Neutrophil (primary cell): Measurements from ENCODE around the gene CXXC5.
A peak's percentile ranks its signal among the peaks of the same experiment; 100 is the strongest.
"Not testable (repeated sequence)": the region's sequence is repeated elsewhere in the genome, so short reads cannot be mapped to it uniquely, and the experiment has no call there.

Source experiments
- H3K27ac ChIP-seq: fragments of 200-600 bp; sonication (generic); 2 replicates; pipeline ENCODE4 v1.5.1; 2016; ENCODE audit warnings: mild to moderate bottlenecking, moderate library complexity
- H3K27me3 ChIP-seq: fragments of 200-600 bp; sonication (generic); 2 replicates; pipeline ENCODE4 v1.6.0; 2016; ENCODE audit warnings: mild to moderate bottlenecking
- H3K36me3 ChIP-seq: fragments of 200-600 bp; sonication (generic); 2 replicates; pipeline ENCODE4 v1.5.1; 2017
- H3K4me1 ChIP-seq, 2 experiments: fragments of 200-600 bp in 1 of 2; sonication (generic) in 1 of 2; 1 replicate in 1 of 2; 2 replicates in 1 of 2; pipeline versions ENCODE4 v1.5.1 to v1.6.1; 2013 to 2016; ENCODE audit warnings: low read depth in 1 of 2, low read length in 1 of 2, mild to moderate bottlenecking in 1 of 2, moderate library complexity in 1 of 2; ENCODE audit not compliant: control insufficient read depth in 1 of 2, insufficient read depth in 1 of 2
- H3K4me3 ChIP-seq, 2 experiments: fragments of 200-600 bp in 1 of 2; sonication (generic) in 1 of 2; 1 replicate in 1 of 2; 2 replicates in 1 of 2; pipeline ENCODE4 v1.5.1; 2013 to 2016; ENCODE audit warnings: low read depth in 1 of 2, low read length in 1 of 2, mild to moderate bottlenecking in 1 of 2, moderate library complexity in 1 of 2
- H3K9me3 ChIP-seq: fragments of 200-600 bp; sonication (generic); 2 replicates; pipeline ENCODE4 v1.5.1; 2016
- TF ChIP-seq, protein P1 (sequence below): fragments of 200-600 bp; sonication (generic); IDR thresholded peaks from 2 replicates; pipeline ENCODE4 v1.5.1; 2016; ENCODE audit warnings: antibody characterized with exemption

CXXC5 gene

DNA sequence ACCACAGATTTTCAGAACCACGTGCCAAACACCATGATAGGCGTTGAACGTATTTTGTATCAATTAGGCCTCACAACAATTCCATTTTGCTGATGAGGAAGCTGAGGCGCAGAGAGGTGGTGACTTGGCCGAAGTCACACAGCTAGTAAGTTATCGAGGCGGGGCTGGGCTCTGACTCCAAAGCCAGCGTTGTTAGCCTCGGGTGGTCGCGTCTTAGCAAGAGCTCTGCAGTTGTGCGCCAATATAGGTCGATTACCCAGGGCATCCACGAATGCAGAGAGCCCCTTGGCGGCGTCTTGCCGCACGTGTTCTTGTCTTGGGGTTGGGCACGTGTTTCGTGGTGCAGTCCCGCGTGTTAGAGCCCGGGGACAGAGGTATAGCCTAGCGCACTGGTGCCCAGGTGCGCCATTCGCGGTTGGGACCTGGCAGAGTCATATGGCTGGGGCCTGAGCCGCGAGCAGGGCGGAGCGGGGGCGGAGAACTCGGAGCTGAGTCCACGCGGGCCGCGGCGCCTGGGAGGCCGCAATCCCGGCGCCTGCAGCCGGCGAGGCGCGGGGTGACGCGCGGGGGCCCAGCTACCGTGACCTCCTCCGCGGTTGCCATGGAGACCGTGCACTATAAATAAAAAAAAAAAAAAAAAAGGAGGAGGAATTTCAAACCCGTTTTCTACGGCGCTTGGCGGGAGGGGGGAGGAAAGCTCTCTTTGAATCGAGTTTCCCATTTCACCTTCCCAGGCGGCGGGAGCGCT, 62.3 kb downstream of the CXXC5 start:
- H3K4me1 ChIP-seq = peaks cover 9 to 30% of the 10 kb centered on the region in 2 experiments
- H3K36me3 ChIP-seq = no peaks in the 10 kb centered on the region
- peaks cover 92% of the 10 kb centered on the region for H3K27me3 ChIP-seq
- no peak overlapping the region for H3K27ac ChIP-seq
- no peak overlapping the region for H3K4me3 ChIP-seq
- no peaks in the 10 kb centered on the region for H3K9me3 ChIP-seq
- TF ChIP-seq, protein P1, sequence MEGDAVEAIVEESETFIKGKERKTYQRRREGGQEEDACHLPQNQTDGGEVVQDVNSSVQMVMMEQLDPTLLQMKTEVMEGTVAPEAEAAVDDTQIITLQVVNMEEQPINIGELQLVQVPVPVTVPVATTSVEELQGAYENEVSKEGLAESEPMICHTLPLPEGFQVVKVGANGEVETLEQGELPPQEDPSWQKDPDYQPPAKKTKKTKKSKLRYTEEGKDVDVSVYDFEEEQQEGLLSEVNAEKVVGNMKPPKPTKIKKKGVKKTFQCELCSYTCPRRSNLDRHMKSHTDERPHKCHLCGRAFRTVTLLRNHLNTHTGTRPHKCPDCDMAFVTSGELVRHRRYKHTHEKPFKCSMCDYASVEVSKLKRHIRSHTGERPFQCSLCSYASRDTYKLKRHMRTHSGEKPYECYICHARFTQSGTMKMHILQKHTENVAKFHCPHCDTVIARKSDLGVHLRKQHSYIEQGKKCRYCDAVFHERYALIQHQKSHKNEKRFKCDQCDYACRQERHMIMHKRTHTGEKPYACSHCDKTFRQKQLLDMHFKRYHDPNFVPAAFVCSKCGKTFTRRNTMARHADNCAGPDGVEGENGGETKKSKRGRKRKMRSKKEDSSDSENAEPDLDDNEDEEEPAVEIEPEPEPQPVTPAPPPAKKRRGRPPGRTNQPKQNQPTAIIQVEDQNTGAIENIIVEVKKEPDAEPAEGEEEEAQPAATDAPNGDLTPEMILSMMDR = no peak

DNA sequence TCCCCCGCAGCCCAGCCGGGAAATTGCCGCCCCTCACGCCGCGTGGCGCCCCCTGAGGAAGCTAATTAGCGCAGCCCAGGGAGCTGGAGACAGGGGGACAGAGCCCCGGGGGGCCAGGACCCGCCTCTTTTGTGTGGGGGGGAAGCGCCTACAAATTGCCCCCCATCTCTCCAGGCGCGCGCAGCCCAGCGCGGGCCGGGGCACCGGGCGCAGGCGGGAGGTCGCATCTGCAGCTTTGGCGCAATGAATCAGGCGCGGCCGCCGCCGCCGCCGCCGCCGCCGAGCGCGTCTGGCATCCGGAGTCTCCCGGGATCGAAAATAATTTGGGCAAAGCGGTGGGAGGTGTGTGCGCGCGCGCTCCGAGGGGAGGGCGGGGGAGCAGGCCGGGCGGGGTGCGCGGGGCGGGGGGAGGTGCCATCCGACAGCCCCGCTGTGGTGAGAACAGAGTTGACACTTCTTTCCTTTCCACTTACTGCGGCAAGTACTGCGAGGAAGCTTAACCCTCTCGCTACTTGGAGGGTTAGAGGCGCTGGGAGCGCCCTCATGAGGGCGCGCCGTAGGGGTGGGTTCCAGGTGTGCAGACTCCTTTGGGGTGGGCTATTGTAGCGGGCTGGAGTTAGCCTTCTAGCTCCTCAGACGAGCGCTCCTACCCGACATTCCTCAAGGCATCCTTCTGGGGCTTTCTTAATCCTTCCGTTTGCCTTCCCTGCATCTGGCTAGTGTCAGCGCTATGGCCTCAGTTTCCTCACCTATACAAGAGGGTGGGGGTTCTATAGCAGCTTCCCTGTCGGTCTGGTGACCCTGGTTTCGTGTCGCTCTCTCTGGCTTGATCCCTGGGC, 63.1 kb downstream of the CXXC5 start:
- H3K27ac ChIP-seq = no peak overlapping the region
- H3K9me3 ChIP-seq = no peaks in the 10 kb centered on the region
- TF ChIP-seq, protein P1 = no peak
- peak overlapping the region in 1 of 2 experiments; percentile 25 for H3K4me3 ChIP-seq
- H3K27me3 ChIP-seq = peaks cover 84% of the 10 kb centered on the region
- no peaks in the 10 kb centered on the region for H3K36me3 ChIP-seq
- peaks cover 9 to 30% of the 10 kb centered on the region in 2 experiments for H3K4me1 ChIP-seq

DNA sequence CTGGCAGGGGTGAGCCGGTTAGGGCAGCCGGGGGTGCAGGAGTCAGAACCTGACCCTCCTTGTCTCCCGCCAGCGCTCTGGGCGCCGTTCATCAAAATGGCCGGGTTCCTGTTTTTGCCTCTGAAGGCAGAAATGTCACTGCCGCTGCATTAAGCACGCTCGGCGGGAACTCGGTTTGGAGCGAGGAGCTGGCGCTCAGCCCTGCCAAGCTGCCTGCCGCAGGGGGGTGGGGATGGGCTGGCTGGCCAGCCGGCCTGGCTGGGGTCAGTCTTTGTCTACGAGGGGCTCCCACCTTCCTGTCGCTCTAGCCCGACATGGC, 63.7 kb downstream of the CXXC5 start:
- Histone ChIP-seq H3K4me3 (no peak overlapping the region), H3K27ac (no peak overlapping the region), H3K9me3 (no peaks in the 10 kb centered on the region), H3K4me1 (peaks cover 9 to 30% of the 10 kb centered on the region in 2 experiments), H3K27me3 (peaks cover 78% of the 10 kb centered on the region), H3K36me3 (no peaks in the 10 kb centered on the region)
- TF ChIP-seq, protein P1 = no peak

DNA sequence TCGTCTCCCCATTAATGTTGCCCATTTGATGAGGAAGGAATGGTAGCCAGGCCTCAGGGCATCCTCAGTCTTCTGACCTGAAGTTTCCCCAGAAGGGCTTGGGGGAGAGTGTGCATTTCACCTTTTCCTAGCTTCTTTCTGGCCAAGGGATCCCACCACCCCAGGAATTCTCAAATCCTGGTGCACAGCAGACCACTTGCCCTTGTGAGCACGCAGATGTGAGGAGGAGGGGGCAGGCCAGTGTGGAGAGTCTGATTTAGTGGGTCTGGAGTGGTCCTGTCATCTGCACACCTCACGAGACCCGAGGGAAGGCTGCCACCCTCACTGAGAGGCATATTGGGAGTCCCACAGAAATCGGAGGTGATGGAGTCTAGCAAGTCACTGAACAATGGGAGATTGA, 64.3 kb downstream of the CXXC5 start:
- Histone ChIP-seq H3K27me3 (peaks cover 72% of the 10 kb centered on the region), H3K4me3 (no peak overlapping the region), H3K9me3 (no peaks in the 10 kb centered on the region), H3K36me3 (no peaks in the 10 kb centered on the region), H3K27ac (no peak overlapping the region), H3K4me1 (peaks cover 9 to 30% of the 10 kb centered on the region in 2 experiments)
- TF ChIP-seq, protein P1 = no peak

DNA sequence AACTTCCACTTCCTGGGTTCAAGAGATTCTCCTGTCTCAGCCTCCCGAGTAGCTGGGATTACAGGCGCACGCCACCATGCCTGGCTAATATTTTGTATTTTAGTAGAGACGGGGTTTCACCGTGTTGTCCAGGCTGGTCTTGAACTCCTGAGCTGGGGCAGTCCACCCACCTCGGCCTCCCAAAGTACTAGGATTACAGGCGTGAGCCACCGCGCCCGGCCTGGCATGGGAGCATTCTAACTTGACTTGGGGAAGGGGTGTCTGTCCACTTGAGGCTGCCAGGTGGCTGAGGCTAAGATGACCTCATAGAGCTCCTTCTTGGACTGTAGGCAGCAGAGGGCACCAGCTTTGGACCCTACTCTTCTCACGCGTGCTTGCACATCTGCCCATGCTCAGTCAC, 65.7 kb downstream of the CXXC5 start:
- H3K27ac ChIP-seq, H3K36me3 ChIP-seq, H3K4me3 ChIP-seq, H3K9me3 ChIP-seq: not testable (repeated sequence)
- Histone ChIP-seq H3K27me3 (peaks cover 57% of the 10 kb centered on the region), H3K4me1 (peaks cover 9 to 30% of the 10 kb centered on the region in 2 experiments)

DNA sequence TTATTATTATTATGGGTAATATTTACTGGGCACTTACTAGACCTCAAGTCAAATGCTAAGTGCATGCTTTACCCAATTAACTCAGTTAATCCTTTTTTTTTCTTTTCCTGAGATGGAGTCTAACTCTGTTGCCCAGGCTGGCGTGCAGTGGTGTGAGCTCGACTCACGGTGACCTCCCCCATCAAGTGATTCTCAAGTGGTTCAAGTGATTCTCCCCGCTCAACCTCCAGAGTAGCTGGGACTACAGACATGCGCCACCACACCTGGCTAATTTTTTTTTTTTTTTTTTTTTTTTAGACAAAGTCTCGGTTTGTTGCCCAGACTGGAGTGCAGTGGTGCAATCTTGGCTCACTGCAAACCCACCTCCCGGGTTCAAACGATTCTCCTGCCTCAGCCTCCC, 69.1 kb downstream of the CXXC5 start:
- peaks cover 24% of the 10 kb centered on the region for H3K27me3 ChIP-seq
- TF ChIP-seq, protein P1 = no peak

DNA sequence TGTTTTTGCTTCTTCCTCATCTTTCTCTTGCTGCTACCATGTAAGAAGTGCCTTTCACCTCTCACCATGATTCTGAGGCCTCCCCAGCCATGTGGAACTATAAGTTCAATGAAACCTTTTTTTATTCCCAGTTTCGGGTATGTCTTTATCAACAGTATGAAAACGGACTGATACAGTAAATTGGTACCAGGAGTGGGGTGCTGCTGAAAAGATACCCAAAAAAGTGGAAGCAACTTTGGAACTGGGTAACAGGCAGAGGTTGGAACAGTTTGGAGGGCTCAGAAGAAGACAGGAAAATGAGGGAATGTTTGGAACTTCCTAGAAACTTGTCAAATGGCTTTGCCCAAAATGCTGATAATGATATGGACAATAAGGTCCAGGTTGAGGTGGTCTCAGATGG, 70.3 kb downstream of the CXXC5 start:
- peaks cover 12% of the 10 kb centered on the region for H3K27me3 ChIP-seq
- not testable (repeated sequence) for H3K4me3 ChIP-seq, H3K36me3 ChIP-seq, H3K9me3 ChIP-seq, H3K4me1 ChIP-seq, H3K27ac ChIP-seq

More for the DNA sequence above, 69.1 kb downstream of the CXXC5 start:
- no peaks in the 10 kb centered on the region for H3K36me3 ChIP-seq
- no peaks in the 10 kb centered on the region for H3K9me3 ChIP-seq
- no peaks in the 10 kb centered on the region for H3K4me1 ChIP-seq
- H3K4me3 ChIP-seq = no peak overlapping the region
- no peak overlapping the region for H3K27ac ChIP-seq

DNA sequence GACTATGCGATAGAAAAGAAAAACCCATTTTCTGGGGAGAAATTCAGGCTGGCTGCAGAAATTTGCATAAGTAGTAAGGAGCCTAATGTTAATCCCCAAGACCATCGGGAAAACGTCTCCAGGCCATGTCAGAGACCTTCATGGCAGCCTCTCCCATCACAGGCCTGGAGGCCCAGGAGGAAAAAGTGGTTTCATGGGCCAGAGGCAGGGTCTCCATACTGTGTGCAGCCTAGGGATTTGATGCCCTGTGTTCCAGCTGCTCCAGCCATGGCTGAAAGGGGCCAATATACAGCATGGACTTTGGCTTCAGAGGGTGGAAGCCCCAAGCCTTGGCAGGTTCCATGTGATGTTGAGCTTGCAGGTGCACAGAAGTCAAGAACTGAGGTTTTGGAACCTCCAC, 71.8 kb downstream of the CXXC5 start:
- H3K4me1 ChIP-seq, H3K9me3 ChIP-seq, H3K27me3 ChIP-seq, H3K27ac ChIP-seq, H3K36me3 ChIP-seq, H3K4me3 ChIP-seq: not testable (repeated sequence)
